Measurements from ENCODE around the gene MYL6.
"Not testable (repeated sequence)": the region's sequence is repeated elsewhere in the genome, so short reads cannot be mapped to it uniquely, and the experiment has no call there.

Gene MYL6

GRCh38 chr12:56158029-56158925, at the start of gene MYL6:
Gene MYL6 (plus strand): TSS chr12:56158359. CDS start chr12:56158402, 43 bp downstream.
- DNase-seq (ENCODE audit: low read depth): peak; percentile 97

DNA sequence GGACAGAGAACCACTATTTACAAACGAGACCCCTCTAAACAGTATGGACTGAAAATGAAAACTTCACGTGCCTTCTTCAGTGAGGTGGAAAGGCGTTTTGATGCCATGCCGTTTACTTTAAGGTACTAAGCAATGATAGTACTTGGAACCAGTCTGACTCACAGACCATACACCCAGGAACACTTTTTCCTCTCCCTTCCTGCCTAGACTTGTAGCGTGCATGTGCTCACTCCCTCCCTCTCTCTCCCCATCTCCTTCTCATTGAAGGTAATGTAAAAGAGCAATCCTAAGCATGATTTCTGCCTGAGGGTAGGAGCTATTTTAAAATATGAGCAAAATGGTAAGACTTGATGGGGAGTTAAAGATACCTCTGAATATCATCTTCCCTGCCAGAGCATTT, 47.6 kb upstream of the MYL6 start:
- DNase-seq (ENCODE audit: low read depth): no peak

DNA sequence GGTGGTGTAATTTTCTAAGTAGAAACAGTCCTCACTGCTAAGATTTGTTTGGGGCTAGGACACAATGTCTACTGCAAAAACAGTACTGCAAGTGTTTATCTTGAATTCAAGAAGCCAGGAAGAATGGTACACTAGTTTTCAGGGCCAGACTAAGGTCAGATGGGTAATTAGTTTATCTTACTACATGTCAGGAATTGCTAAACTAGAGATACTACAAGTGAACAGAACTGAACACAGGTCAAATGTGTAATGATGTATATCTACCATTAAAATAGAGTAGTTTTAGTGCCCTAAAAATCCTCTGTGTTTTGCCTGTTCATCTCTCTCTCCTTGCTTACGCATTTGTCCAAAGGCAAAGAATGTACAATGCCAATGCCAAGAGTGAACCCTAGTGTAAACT, 44.1 kb upstream of the MYL6 start:
- no peak for DNase-seq (ENCODE audit: low read depth)

GRCh38 chr12:56115329-56115728, 42.8 kb upstream of the MYL6 start:
- no peak for DNase-seq (ENCODE audit: low read depth)

GRCh38 chr12:56116267-56117081, 41.7 kb upstream of the MYL6 start, which contains the start of gene RPL41:
Gene RPL41 (plus strand): TSS chr12:56116633.
- peak; percentile 95 for DNase-seq (ENCODE audit: low read depth)

- not testable (repeated sequence) for DNase-seq (ENCODE audit: low read depth)
Measured at GRCh38 chr12:56117082-56117706, 41.0 kb upstream of the MYL6 start.

DNA sequence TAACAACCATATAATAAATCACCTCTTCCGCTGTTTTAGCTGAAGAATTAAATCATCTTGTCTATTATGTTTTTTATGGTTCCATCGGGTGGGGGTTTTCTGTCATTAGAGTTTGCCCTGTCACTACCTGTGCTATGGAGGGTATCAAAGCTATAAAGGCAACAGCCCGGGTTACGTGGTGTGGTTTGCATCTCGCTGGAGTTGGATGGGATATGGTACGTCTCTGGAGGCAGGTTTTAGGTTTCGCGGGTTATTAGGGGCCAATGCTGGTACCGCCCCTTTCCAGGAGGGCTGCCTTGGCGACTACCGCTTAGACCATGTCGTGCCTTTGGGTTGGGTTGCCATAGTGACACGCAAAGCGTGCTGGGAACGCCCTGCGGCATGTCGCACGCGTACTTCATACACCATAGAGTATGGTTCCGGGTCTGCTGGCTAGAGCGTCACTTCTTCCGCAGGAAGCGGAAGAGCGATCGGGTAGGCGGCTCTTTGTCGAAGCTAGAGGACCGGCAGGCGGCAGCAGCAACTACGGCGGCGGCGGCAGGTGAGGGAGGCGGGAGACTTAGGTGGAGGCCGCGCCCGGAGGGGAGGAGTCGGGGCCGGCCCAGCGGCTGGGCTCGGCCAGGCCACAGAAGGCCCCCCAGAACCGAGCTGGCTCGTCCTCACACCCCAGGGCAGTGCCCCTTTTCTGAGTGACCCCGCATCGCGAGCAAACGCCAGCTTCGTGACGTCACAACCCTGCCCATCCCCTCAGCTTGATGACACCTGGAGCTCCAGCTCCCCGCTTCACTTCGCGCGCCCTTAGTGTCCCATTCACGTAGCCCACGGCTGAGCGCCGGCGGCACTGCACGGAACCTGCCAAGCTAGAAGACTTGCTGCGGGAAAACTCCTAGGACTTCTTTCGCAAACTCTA, 40.1 kb upstream of the MYL6 start, which contains the start of gene ZC3H10:
Gene ZC3H10, plus strand, starts transcription at position 489 of the 910 bp plus-strand sequence. CDS start 2,297 bp downstream, outside the sequence.
- DNase-seq (ENCODE audit: low read depth): peak; percentile 100

GRCh38 chr12:56118688-56119357, 39.3 kb upstream of the MYL6 start:
- no peak for DNase-seq (ENCODE audit: low read depth)

- DNase-seq (ENCODE audit: low read depth): peak; percentile 66
Measured at GRCh38 chr12:56119361-56119796, 38.8 kb upstream of the MYL6 start.

- no peak for DNase-seq (ENCODE audit: low read depth)
Measured at GRCh38 chr12:56120158-56120846, 37.9 kb upstream of the MYL6 start.

DNA sequence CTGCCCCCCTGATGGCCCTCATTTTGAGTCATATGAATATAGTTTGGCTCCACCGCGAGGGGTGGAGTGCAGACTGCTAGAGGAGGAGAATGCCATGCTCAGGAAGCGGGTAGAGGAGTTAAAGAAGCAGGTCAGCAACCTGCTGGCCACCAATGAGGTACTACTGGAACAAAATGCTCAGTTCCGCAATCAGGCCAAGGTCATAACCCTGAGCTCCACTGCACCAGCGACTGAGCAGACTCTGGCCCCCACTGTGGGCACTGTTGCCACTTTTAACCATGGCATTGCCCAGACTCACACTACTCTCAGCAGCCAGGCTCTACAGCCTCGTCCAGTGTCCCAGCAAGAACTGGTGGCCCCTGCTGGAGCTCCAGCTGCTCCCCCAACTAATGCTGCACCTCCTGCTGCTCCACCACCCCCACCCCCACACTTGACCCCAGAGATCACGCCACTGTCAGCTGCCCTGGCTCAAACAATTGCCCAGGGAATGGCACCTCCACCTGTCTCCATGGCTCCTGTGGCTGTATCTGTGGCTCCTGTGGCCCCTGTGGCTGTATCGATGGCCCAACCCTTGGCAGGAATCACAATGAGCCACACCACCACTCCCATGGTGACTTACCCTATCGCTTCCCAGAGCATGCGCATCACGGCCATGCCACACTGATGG, 36.8 kb upstream of the MYL6 start:
- no peak for DNase-seq (ENCODE audit: low read depth)

- DNase-seq (ENCODE audit: low read depth): no peak
Measured at GRCh38 chr12:56122637-56123036, 35.5 kb upstream of the MYL6 start.

GRCh38 chr12:56124133-56124532, 34.0 kb upstream of the MYL6 start:
- no peak for DNase-seq (ENCODE audit: low read depth)

DNA sequence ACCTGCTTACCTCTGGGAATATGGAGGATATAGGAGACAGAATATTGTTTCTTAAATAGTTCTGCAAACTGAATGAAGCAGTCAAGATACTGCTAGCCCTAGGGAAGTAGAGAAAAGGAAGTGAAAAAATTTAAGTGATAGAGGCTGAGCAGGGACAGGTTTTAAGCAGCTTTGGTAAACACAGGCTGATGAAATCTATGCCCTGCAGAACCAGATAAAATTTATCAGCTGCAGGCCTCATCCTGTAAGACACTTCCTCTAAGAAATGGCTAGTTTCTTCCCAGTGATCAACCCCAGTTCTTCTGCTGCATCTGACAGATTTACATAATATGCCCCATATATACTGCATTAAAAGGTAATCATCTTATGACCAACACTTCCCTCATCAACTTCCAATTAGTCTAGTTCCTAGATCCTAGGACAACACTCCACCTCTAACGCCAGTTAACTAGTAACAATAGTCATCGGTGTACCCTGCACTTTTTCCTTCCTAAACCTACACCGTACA, 31.4 kb upstream of the MYL6 start:
- no peak for DNase-seq (ENCODE audit: low read depth)

GRCh38 chr12:56127485-56127887, 30.7 kb upstream of the MYL6 start:
- DNase-seq (ENCODE audit: low read depth): no peak

DNA sequence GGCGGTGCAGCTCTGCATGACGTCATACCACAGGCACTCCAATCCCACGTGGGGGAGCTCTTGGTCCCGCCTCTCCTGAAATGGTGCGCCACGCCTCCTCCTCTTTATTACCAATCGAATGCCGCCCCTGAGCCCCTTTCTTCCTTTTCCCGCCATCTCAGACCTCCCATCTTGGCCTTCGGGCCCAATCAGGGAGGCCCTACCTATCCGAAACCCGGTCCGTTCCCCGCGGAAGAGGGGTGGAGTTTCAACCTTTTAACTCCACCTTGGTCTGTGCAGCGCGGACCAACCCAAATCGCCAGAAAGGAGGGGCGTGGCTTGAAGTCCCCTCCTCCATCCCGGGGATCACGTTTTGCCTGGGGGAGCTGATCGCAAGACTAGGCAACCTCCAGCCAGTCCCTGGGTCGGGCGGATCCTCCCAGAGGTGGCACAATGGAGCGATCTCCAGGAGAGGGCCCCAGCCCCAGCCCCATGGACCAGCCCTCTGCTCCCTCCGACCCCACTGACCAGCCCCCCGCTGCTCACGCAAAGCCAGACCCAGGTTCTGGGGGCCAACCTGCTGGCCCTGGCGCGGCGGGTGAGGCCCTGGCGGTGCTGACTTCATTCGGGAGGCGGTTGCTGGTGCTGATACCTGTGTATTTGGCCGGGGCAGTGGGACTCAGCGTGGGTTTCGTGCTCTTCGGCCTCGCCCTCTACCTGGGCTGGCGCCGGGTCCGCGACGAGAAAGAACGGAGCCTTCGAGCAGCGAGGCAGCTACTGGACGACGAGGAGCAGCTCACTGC, 30.1 kb upstream of the MYL6 start, which contains the start of gene ESYT1:
Gene ESYT1, plus strand, starts transcription at position 380 of the 782 bp plus-strand sequence. Its CDS starts 53 bp downstream, at position 433.
- peak; percentile 99 for DNase-seq (ENCODE audit: low read depth)

GRCh38 chr12:56128670-56129205, 29.4 kb upstream of the MYL6 start:
- no peak for DNase-seq (ENCODE audit: low read depth)
